GM21390 (cell line): Measurements from ENCODE around the gene SETD6.
"Not testable (repeated sequence)": the region's sequence is repeated elsewhere in the genome, so short reads cannot be mapped to it uniquely, and the experiment has no call there.

Source experiments
- ATAC-seq: cut with Tn5 transposase; IDR thresholded peaks from one replicate; pipeline ENCODE4 v1.9.1; 2021; ENCODE audit not compliant: unreplicated experiment

The SETD6 gene

GRCh38 chr16:58537124-58537906, 22.0 kb downstream of the SETD6 start:
- no peak for ATAC-seq

GRCh38 chr16:58541711-58542110, 26.4 kb downstream of the SETD6 start:
- ATAC-seq: no peak

GRCh38 chr16:58542291-58542690, 27.0 kb downstream of the SETD6 start:
- no peak for ATAC-seq

- no peak for ATAC-seq
These were observed 28.4 kb downstream of the SETD6 start for GRCh38 chr16:58543685-58544084.

GRCh38 chr16:58548378-58548777, 33.1 kb downstream of the SETD6 start:
- ATAC-seq: no peak

GRCh38 chr16:58551496-58551895, 36.2 kb downstream of the SETD6 start:
- ATAC-seq: no peak

GRCh38 chr16:58556678-58557077, 41.4 kb downstream of the SETD6 start:
- ATAC-seq: no peak

- no peak for ATAC-seq
These were observed 47.9 kb downstream of the SETD6 start for GRCh38 chr16:58563235-58563634.

GRCh38 chr16:58563775-58564174, 48.5 kb downstream of the SETD6 start:
- ATAC-seq: no peak

GRCh38 chr16:58565697-58566096, 50.4 kb downstream of the SETD6 start:
- not testable (repeated sequence) for ATAC-seq
